ENCODE data around the gene STRA6. TPM values are rescaled to one million over a fixed set of nuclear protein-coding genes. Genes with fewer than 3 reads are reported as not detected.

Gene STRA6
- total RNA-seq, 1 experiment from 2014 or later: not detected

DNA sequence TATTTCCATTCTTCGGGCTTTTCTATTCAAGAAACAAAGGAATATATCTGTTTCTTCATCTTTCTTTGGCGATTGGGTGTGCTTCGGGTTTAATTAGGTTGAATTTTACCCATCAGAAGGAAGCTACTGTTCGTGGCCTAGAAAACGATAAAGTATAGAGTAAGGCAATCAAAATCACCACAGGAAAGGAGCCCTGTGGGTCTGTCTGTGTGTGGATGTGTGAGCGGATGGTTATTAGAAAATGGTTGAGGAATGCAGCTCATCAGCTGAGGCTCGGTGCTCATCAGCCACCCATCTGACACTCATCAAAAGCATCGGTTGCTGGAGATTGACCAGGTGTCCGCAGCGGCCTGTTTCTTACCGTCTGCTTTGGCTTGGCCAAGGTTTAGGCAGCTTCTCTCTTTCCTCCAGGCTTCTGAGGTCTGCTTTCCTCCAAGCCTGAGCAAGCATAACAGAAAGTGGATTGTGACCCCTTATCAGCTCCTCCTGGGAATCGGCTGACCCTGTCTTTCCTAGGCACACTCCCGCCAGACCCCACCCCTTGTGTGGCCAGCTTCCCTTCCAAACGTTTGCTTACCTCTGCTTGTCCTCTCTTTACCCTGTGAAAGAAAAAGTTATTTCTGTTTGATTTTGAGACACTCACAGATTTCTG, 46.7 kb downstream of the STRA6 start:
- TF ChIP-seq, protein P1, sequence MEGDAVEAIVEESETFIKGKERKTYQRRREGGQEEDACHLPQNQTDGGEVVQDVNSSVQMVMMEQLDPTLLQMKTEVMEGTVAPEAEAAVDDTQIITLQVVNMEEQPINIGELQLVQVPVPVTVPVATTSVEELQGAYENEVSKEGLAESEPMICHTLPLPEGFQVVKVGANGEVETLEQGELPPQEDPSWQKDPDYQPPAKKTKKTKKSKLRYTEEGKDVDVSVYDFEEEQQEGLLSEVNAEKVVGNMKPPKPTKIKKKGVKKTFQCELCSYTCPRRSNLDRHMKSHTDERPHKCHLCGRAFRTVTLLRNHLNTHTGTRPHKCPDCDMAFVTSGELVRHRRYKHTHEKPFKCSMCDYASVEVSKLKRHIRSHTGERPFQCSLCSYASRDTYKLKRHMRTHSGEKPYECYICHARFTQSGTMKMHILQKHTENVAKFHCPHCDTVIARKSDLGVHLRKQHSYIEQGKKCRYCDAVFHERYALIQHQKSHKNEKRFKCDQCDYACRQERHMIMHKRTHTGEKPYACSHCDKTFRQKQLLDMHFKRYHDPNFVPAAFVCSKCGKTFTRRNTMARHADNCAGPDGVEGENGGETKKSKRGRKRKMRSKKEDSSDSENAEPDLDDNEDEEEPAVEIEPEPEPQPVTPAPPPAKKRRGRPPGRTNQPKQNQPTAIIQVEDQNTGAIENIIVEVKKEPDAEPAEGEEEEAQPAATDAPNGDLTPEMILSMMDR (IDR thresholded peaks at IDR 0.05; ENCODE audit: unreplicated experiment): no peak
- Mint-ChIP-seq H3K4me3 (ENCODE audit: unreplicated experiment) (no peak overlapping the region), H3K27me3 (ENCODE audit: insufficient read depth, unreplicated experiment) (peaks cover 15% of the 10 kb centered on the region), H3K36me3 (ENCODE audit: insufficient read depth, unreplicated experiment) (no peaks in the 10 kb centered on the region), H3K27ac (ENCODE audit: low read depth, unreplicated experiment) (no peak overlapping the region), H3K9me3 (ENCODE audit: unreplicated experiment) (no peaks in the 10 kb centered on the region), H3K4me1 (ENCODE audit: insufficient read depth, unreplicated experiment) (peaks cover 6% of the 10 kb centered on the region)
- CTCF ChIA-PET: interaction anchor here (0.8 kb wide), 3 partner anchors 32 to 165 kb away, joined by 3 read pairs; no protein-coding TSS in a partner anchor
- no peak for DNase-seq (ENCODE audit: unreplicated experiment)
- POLR2A ChIA-PET: no interaction called here
- no TSS peak for BruUV-seq (replicated peaks)
- intact Hi-C loops (cut with micrococcal nuclease): no loop called here

DNA sequence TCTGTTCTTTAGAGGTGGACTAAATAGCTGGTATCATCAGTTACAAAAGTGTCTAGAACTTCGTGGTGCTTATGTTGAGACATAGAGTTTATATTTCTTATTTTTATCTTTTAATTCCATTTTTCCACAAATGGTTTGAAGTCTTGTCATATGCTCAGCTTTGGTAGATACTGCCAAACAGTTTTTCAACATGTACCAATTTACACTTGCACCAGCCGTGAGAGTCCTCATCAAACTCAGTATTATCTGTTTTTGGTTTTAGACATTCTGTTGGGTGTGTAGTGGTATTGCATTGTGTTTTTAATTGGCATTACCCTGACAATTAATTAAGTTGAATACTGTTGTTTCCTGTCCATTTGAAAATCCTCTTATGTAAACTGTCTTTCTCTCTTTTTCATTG, 55.5 kb downstream of the STRA6 start:
- intact Hi-C loops (cut with micrococcal nuclease): no loop called here
- no peak for DNase-seq (ENCODE audit: unreplicated experiment)
- TF ChIP-seq, protein P1 (IDR thresholded peaks at IDR 0.05; ENCODE audit: unreplicated experiment): no peak
- ChIA-PET CTCF (interaction anchor here (0.6 to 1.1 kb wide), 2 partner anchors 138 to 160 kb away, joined by 3 read pairs; no protein-coding TSS in a partner anchor), POLR2A (no interaction called here)
- Mint-ChIP-seq H3K36me3 (ENCODE audit: insufficient read depth, unreplicated experiment) (no peaks in the 10 kb centered on the region), H3K9me3 (ENCODE audit: unreplicated experiment) (peaks cover 7% of the 10 kb centered on the region), H3K4me1 (ENCODE audit: insufficient read depth, unreplicated experiment) (peaks cover 6% of the 10 kb centered on the region), H3K27ac (ENCODE audit: low read depth, unreplicated experiment) (no peak overlapping the region), H3K4me3 (ENCODE audit: unreplicated experiment) (no peak overlapping the region), H3K27me3 (ENCODE audit: insufficient read depth, unreplicated experiment) (peaks cover 18% of the 10 kb centered on the region)
- no TSS peak for BruUV-seq (replicated peaks)

DNA sequence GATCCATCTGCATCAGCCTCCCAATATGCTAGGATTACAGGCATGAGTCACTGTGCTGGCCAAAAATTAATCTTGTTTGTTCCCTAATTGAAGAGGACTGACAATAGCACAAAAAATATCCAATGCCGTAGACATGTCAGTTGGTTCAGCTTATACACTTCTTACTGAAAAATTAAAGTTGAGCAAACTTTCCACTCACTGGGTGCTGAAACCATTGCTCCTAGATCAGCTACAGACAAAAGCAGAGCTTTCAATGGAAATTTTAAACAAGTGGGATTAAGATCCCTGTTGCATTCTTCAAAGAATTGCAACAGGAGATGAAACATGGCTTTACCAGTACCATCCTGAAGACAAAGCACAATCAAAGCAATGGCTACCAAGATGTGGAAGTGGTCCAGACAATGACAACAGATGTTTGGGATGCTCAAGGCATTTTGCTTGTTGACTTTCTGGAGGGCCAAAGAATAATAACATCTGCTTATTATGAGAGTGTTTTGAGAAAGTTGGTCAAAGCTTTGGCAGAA, 56.2 kb downstream of the STRA6 start:
- no peak overlapping the region for H3K4me3 Mint-ChIP-seq (ENCODE audit: unreplicated experiment)
- POLR2A ChIA-PET: no interaction called here
- H3K27ac Mint-ChIP-seq (ENCODE audit: low read depth, unreplicated experiment): no peak overlapping the region
- no TSS peak for BruUV-seq (replicated peaks)
- TF ChIP-seq, protein P1 (IDR thresholded peaks at IDR 0.05; ENCODE audit: unreplicated experiment): no peak
- intact Hi-C loops (cut with micrococcal nuclease): no loop called here
- peaks cover 6% of the 10 kb centered on the region for H3K4me1 Mint-ChIP-seq (ENCODE audit: insufficient read depth, unreplicated experiment)
- H3K36me3 Mint-ChIP-seq (ENCODE audit: insufficient read depth, unreplicated experiment): no peaks in the 10 kb centered on the region
- CTCF ChIA-PET: interaction anchor here (0.9 kb wide), 1 partner anchor 19 kb away, joined by 3 read pairs; no protein-coding TSS in a partner anchor
- H3K27me3 Mint-ChIP-seq (ENCODE audit: insufficient read depth, unreplicated experiment): peaks cover 18% of the 10 kb centered on the region
- H3K9me3 Mint-ChIP-seq (ENCODE audit: unreplicated experiment): peaks cover 7% of the 10 kb centered on the region
- DNase-seq (ENCODE audit: unreplicated experiment): no peak

DNA sequence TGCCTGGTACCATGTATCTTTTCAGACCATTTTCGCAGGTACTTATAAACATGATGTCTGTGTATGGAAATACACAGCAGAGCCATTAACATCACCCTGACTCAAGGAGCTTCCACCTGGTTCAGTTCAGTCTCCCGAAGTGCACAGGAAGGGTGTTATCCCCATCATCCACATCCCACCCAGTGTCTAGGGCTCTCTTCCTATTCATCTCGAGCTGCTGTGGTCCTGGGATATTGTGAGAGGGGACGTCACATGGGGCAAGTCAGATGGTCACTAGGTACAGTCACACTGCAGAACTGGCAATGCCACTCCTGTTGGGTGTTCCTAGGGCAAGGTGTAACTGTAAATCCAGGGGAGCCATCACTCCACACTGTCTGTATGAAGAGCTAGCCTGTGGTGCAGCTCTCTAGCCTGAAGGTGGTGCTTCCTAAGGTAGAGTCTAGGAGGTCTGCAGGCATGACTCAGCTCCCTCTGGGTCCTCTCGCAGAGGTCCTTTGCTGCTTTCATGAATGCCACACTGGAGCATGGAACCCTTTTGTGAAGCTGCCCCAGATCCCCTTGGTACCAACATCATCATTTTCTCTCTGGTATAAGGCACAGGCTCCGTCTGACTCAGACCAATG, 58.3 kb downstream of the STRA6 start:
- no peak overlapping the region for H3K4me3 Mint-ChIP-seq (ENCODE audit: unreplicated experiment)
- POLR2A ChIA-PET: interaction anchor here (0.7 kb wide), 1 partner anchor 416 kb away, joined by 4 read pairs; no protein-coding TSS in a partner anchor
- H3K9me3 Mint-ChIP-seq (ENCODE audit: unreplicated experiment): peaks cover 7% of the 10 kb centered on the region
- H3K27ac Mint-ChIP-seq (ENCODE audit: low read depth, unreplicated experiment): no peak overlapping the region
- peaks cover 18% of the 10 kb centered on the region for H3K27me3 Mint-ChIP-seq (ENCODE audit: insufficient read depth, unreplicated experiment)
- H3K36me3 Mint-ChIP-seq (ENCODE audit: insufficient read depth, unreplicated experiment): no peaks in the 10 kb centered on the region
- intact Hi-C loops (cut with micrococcal nuclease): no loop called here
- peaks cover 6% of the 10 kb centered on the region for H3K4me1 Mint-ChIP-seq (ENCODE audit: insufficient read depth, unreplicated experiment)
- CTCF ChIA-PET: interaction anchor here (0.6 to 1.0 kb wide), 4 partner anchors 9 to 163 kb away, joined by 3 to 5 read pairs (median 4); no protein-coding TSS in a partner anchor
- peak; percentile 45 for DNase-seq (ENCODE audit: unreplicated experiment)
- BruUV-seq (replicated peaks): no TSS peak
- TF ChIP-seq, protein P1 (IDR thresholded peaks at IDR 0.05; ENCODE audit: unreplicated experiment): no peak
